Endothelial cell of umbilical vein (primary cell): ENCODE data around the gene CENPQ.

ENCODE experiments used
- EZH2 ChIP-seq: IDR thresholded peaks from 2 replicates; pipeline ENCODE4 v1.6.1; 2012; ENCODE audit warnings: borderline replicate concordance, low read depth, mild to moderate bottlenecking, moderate library complexity, low read length, inconsistent platforms; ENCODE audit not compliant: severe bottlenecking
- FOS ChIP-seq: IDR thresholded peaks from 2 replicates; pipeline ENCODE4 v1.6.1; 2011; ENCODE audit warnings: mild to moderate bottlenecking, low read length, moderate library complexity, borderline replicate concordance; ENCODE audit not compliant: insufficient read depth
- GATA2 ChIP-seq: IDR thresholded peaks from 2 replicates; pipeline ENCODE4 v1.7.0; 2011; ENCODE audit warnings: low read depth, mild to moderate bottlenecking, moderate library complexity, mixed read lengths, low read length; ENCODE audit not compliant: insufficient read length, insufficient read depth
- JUN ChIP-seq: IDR thresholded peaks from 2 replicates; pipeline ENCODE4 v1.6.1; 2011; ENCODE audit warnings: borderline replicate concordance, low read depth; ENCODE audit not compliant: insufficient read length, insufficient read depth
- MYC ChIP-seq: IDR thresholded peaks from one replicate; pipeline ENCODE4 v1.6.1; 2011; ENCODE audit warnings: mild to moderate bottlenecking, low read depth, low read length
- POLR2A ChIP-seq: IDR thresholded peaks from 2 replicates; pipeline ENCODE4 v1.6.1; 2012; ENCODE audit warnings: low read depth, mild to moderate bottlenecking, control low read depth, low read length
- POLR2AphosphoS5 ChIP-seq: IDR thresholded peaks from 2 replicates; pipeline ENCODE4 v1.6.1; 2012; ENCODE audit warnings: low read depth, mild to moderate bottlenecking, control low read depth, low read length, moderate library complexity; ENCODE audit not compliant: insufficient read depth
- TF ChIP-seq, protein P1 (sequence below), 2 donors: IDR thresholded peaks; 1 replicate in 1 of 2; 2 replicates in 1 of 2; pipeline ENCODE4 v1.5.1; 2011; ENCODE audit warnings: low read length in 2 of 2, mild to moderate bottlenecking in 2 of 2, moderate library complexity in 2 of 2, control low read depth in 1 of 2, inconsistent platforms in 1 of 2, low read depth in 1 of 2; ENCODE audit not compliant: insufficient read depth in 1 of 2; ENCODE audit errors: extremely low read depth in 1 of 2
- TF ChIP-seq, protein P2 (sequence below): IDR thresholded peaks from 2 replicates; pipeline ENCODE4 v1.6.1; 2011; ENCODE audit not compliant: insufficient read depth, insufficient read length

DNA sequence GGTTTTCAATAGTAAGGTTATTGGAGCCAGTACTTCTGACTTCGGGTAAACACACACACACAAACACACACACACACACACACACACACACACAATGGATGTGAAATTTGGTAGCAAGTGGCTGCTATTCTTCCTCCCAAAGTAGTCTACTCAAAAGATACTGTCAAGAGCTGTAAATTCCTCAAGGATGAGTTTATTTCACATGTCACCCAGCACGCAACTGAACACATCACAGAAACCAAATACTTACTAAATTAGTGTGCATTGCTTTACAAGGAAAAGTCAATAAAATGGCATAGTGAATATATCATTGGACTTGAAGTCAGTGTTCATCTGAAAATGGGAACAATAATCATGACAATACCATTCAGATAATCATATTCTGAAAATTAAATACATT lies 33.0 kb upstream of the CENPQ start:
- TF ChIP-seq, protein P1, sequence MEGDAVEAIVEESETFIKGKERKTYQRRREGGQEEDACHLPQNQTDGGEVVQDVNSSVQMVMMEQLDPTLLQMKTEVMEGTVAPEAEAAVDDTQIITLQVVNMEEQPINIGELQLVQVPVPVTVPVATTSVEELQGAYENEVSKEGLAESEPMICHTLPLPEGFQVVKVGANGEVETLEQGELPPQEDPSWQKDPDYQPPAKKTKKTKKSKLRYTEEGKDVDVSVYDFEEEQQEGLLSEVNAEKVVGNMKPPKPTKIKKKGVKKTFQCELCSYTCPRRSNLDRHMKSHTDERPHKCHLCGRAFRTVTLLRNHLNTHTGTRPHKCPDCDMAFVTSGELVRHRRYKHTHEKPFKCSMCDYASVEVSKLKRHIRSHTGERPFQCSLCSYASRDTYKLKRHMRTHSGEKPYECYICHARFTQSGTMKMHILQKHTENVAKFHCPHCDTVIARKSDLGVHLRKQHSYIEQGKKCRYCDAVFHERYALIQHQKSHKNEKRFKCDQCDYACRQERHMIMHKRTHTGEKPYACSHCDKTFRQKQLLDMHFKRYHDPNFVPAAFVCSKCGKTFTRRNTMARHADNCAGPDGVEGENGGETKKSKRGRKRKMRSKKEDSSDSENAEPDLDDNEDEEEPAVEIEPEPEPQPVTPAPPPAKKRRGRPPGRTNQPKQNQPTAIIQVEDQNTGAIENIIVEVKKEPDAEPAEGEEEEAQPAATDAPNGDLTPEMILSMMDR (IDR thresholded peaks at IDR 0.05; ENCODE audit: extremely low read depth in 1 of 2, insufficient read depth in 1 of 2, low read depth in 1 of 2, low read length in 2 of 2), result no peak
- TF ChIP-seq EZH2, result no peak
- no peak for TF ChIP-seq POLR2A
- TF ChIP-seq MYC, result no peak
- TF ChIP-seq JUN, result no peak
- no peak for TF ChIP-seq POLR2AphosphoS5
- TF ChIP-seq, protein P2, sequence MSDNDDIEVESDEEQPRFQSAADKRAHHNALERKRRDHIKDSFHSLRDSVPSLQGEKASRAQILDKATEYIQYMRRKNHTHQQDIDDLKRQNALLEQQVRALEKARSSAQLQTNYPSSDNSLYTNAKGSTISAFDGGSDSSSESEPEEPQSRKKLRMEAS, result no peak
- TF ChIP-seq FOS, result no peak
- TF ChIP-seq GATA2, result no peak
